ENCODE data around the gene MFSD12.
"Not testable (repeated sequence)": the region's sequence is repeated elsewhere in the genome, so short reads cannot be mapped to it uniquely, and the experiment has no call there.

MFSD12 gene

DNA sequence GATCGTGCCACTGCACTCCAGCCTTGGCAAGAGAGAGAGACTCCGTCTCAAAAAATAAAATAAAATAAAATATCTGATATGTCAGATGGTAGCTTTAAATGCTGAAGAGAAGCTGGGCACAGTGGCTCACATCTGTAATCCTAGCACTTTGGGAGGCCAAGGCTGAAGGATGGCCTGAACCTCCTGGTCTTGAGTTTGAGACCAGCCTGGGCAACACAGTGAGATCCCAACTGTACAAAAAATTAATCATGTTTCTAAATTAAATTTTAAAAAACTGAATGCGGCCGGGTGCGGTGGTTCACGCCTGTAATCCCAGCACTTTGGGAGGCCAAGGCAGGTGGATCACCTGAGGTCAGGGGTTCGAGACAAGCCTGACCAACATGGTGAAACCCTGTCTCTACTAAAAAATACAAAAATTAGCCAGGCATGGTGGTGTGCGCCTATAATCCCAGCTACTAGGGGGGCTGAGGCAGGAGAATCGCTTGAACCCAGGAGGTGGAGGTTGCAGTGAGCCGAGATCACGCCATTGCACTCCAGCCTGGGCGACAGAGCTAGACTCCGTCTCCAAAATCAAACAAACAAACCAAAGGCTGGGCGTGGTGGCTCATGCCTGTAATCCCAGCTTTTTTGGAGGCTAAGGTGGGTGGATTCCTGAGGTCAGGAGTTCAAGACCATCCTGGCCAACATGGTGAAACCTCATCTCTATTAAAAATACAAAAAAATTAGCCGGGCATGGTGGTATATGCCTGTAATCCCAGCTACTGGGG is 26.8 kb upstream of the MFSD12 start:
- not testable (repeated sequence) for DNase-seq

- DNase-seq = not testable (repeated sequence)
Measured at GRCh38 chr19:3581792-3582191, 24.4 kb upstream of the MFSD12 start.

- no peak for DNase-seq
Measured at GRCh38 chr19:3580156-3580934, 23.0 kb upstream of the MFSD12 start.

GRCh38 chr19:3578390-3578789 is 21.0 kb upstream of the MFSD12 start:
- no peak for DNase-seq

GRCh38 chr19:3577723-3578344 is 20.4 kb upstream of the MFSD12 start:
- no peak for DNase-seq

DNA sequence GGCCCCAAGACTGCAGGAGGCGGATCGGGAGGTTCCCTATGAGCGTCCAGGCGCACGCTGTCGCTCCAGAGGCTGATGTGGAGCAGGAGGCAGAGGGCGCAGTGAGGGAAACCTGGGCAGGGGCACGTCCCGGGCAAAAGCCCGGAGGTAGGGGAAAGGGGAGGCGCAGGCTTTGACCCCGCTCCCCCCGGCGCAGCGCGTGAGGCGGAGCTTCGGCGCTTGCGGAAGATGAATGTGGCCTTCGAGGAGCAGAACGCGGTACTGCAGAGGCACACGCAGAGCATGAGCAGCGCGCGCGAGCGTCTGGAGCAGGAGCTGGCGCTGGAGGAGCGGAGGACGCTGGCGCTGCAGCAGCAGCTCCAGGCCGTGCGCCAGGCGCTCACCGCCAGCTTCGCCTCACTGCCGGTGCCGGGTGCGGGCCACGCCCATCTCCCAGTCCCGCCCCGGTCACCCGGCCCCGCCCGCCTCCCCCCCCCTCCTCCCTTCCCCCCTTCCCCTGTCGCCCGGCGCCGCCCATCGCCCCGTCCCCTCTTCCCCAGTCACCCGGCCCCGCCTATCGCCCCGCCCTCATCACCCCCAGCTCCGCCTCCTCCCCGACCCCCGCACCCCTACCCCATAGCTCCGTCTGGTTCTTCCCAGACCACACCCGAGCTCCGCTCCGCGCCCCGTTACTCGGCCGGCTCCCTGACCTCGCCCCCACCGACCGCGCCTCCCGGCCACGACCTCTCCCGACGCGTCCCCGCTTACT is 19.5 kb upstream of the MFSD12 start:
- DNase-seq = no peak

- DNase-seq = no peak
Measured at GRCh38 chr19:3575949-3576673, 18.7 kb upstream of the MFSD12 start.

- DNase-seq = no peak
Measured at GRCh38 chr19:3575260-3575741, 17.9 kb upstream of the MFSD12 start.

GRCh38 chr19:3573858-3574637 is 16.7 kb upstream of the MFSD12 start:
- DNase-seq = peak; percentile 71 to 83

GRCh38 chr19:3573162-3573857 is 15.9 kb upstream of the MFSD12 start:
- DNase-seq = no peak

DNA sequence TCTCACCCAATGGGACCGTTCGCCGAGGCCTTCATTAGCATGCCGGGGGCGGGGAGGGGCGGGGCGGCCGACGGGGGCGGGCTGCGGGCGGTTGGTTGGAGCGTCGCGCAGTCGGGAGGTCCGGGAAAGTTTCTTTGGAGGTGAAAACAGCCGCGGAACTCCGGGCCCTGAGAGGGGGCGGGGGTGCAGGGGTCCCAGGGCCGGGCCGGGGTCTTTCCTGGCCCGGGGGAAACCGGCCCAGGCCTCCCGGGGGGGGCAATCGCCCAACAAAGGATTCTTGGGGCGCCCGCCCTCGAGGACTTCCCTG is 15.4 kb upstream of the MFSD12 start, which contains the start of gene HMG20B:
TSS of gene HMG20B (plus strand) at position 90 of the 307 bp plus-strand sequence. CDS start 366 bp downstream, outside the sequence.
- no peak for DNase-seq

DNA sequence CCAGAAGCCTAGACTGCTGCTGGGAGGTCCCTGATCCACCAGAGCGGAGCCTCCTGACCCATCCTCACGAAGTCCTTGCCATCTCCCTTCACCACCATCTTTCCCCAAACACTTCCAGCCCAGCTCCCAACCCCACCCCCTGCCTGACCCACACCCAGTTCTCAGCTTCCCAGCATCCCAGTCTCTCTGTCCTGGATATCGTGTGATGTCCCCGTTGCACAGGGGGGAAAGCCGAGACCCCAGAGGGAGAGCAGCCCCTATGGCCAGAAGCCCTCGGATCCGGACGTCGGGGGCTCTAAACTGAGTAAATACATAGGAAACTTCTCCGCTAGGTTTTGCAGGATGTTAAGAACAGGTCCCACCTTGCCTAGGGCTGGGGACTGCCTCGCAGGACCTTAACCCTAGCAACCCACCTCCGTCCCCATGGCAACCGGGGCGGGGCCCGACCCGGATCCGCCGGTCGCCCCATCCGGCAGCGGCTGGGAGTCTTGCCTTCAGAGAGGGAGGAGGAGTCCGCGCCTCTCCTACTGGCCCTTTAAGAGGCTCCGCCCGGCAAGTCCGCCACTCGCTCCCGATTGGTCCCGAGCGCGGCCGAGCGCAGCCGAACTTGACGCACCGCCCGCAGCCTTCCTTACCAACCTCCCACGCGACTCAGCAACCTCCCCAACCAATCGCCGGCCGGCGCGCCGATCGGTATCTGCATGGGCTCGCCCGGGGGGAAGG is 14.9 kb upstream of the MFSD12 start:
- peak; percentile 99 for DNase-seq

DNA sequence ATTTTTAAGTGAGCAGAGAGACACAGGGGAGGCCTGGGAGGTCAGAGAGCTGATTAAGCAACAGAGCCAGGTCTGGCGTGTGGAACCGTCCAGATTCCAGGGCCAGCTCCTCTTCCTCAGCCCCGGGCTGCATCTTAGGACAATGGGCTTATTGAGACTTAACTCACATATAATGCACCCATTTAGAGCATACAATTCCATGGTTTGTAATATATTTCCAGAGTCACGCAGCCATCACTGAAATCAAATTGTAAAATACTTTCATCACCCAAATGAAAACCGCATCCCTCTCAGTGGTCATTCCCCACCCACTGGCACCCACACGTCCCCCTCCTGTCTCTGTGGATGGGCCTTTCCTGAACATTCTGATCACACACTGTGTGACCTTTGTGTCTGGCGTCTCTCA is 13.2 kb upstream of the MFSD12 start:
- DNase-seq = no peak

DNA sequence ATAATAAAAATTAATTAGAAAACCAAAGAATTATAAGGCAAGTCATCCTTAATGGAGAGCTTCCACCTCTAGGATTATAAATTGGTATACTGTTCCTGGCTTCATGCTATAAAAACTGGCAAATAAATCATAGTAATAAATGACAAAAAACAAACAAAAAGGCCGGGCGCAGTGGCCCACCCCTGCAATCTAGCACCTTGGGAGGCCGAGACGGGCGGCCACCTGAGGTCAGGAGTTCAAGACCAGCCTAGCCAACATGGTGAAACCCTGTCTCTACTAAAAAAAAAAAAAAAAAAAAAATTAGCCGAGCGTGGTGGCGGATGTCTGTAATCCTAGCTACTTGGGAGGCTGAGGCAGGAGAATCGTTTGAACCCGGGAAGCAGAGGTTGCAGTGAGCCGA is 12.7 kb upstream of the MFSD12 start:
- not testable (repeated sequence) for DNase-seq

DNA sequence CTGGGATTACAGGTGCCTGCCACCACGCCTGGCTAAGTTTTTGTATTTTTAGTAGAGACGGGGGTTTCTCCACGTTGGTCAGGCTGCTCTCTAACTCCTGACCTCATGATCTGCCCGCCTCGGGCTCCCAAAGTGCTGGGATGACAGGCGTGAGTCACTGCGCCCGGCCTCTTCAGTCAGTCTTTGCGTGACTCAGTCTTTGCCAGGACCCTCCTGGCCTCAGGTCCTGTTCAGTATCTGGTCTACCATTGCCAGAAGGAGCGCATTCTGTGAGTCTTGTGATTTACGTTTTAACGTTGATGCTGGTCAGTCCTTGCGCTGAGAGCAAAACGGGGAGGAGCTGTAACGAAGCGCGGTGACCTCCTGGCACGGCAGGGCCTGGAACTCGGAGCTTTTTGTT is 7.8 kb upstream of the MFSD12 start:
- no peak for DNase-seq

DNA sequence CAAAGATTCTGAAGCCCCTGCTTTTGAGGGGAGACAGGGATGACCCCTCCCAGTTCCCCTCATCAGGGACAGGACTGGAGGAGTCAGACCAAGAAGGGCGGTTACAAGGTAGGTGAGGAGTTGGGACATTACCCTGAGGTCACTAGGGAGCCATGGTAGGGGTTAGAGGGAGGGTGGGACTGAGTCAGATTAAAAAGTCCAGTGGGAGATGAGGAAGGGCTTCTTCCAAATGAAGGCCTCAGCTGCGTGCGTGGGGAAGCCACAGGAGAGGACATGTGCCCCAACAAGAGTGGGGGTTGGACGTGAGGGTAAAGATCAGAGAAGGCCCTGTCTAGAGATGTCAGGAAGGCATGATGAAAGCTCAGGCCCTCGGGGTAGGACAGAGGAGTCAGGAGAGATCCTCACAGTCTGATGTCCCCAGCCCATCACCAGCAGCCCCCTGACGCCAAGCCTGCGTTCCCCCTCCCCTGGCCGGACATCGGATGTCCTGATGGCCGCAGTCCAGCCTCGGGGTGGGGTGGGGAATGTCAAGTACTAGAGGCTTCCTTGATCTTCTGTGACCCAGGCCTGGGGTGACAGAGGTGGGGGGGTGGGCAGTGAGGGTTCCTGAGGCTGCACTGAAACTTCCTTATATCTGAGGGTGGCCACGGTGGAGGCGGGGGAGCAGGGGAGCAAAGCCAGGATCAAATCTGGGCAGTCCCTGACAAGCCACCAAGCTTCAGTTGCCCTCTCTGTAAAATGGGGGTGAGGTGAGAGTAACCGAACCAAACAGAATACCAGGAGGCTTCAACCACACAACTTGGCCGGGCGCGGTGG is 6.5 kb upstream of the MFSD12 start:
- DNase-seq = no peak

DNA sequence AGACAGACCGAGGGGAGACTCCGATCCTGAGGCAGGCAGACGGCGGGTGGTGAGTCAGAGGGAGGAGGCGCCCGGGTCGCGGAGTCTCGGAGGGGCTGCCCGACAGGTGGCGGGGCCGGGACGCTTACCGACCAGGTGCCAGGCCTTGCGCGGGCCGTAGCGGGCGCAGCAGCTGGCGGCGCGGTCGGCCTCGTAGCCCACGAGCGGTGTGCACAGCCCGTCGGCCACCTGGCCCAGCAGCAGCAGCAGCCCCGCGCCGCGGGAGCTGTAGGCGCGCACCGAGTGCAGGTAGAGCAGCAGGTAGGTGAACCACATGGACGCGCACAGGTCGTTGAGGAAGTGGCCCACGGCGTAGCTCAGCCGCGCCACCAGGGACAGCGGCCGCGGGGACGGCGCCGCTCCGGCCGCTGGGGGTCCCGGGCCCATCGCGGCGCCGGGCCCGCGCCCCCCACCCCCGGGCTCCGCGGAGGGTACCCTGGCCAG is 367 bp downstream of the MFSD12 start:
- DNase-seq = peak in 1 of 2 experiments; percentile 19

- no peak for DNase-seq
Measured at GRCh38 chr19:3556423-3556977, 886 bp downstream of the MFSD12 start.

Measured in NCI-H2081 (cell line).